Right lobe of liver (tissue), 4 donors: ENCODE measurements around the gene SIK2.

ENCODE experiments used
- POLR2A ChIP-seq: fragments of 450-650 bp; IDR thresholded peaks from one replicate; pipeline ENCODE4 v1.6.1; 2017; ENCODE audit warnings: antibody characterized with exemption, mild to moderate bottlenecking
- TF ChIP-seq, protein P1 (sequence below), 4 donors: fragments of 200-600 bp in 3 of 4; fragments of 450-650 bp in 1 of 4; IDR thresholded peaks; one replicate each; pipeline versions ENCODE4 v1.5.1 to v1.8.0; 2016 to 2022; ENCODE audit warnings: antibody characterized with exemption in 4 of 4, mild to moderate bottlenecking in 2 of 4
- donor health status: DM: no; HTN: no; CAD: no.
- donor health status: DM: no; HTN: no; CAD: no.
- donor health status: DM: no; HTN: yes; CAD: no.

- TF ChIP-seq, protein P1, sequence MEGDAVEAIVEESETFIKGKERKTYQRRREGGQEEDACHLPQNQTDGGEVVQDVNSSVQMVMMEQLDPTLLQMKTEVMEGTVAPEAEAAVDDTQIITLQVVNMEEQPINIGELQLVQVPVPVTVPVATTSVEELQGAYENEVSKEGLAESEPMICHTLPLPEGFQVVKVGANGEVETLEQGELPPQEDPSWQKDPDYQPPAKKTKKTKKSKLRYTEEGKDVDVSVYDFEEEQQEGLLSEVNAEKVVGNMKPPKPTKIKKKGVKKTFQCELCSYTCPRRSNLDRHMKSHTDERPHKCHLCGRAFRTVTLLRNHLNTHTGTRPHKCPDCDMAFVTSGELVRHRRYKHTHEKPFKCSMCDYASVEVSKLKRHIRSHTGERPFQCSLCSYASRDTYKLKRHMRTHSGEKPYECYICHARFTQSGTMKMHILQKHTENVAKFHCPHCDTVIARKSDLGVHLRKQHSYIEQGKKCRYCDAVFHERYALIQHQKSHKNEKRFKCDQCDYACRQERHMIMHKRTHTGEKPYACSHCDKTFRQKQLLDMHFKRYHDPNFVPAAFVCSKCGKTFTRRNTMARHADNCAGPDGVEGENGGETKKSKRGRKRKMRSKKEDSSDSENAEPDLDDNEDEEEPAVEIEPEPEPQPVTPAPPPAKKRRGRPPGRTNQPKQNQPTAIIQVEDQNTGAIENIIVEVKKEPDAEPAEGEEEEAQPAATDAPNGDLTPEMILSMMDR (IDR thresholded peaks at IDR 0.05), result no peak
- no peak for TF ChIP-seq POLR2A
Observed at GRCh38 chr11:111693224-111693937, 91.1 kb downstream of the SIK2 start.
